Stimulated activated CD4-positive, alpha-beta T cell treated with anti-CD3 and anti-CD28 coated beads, Interleukin-4, amount 100 ng/mL, for 1 hour (primary cell): Measurements from ENCODE around the gene CFAP65.

ENCODE experiments used
- DNase-seq: peaks from one replicate; pipeline ENCODE4 v3.0.0-alpha.2; 2020

Gene CFAP65

DNA sequence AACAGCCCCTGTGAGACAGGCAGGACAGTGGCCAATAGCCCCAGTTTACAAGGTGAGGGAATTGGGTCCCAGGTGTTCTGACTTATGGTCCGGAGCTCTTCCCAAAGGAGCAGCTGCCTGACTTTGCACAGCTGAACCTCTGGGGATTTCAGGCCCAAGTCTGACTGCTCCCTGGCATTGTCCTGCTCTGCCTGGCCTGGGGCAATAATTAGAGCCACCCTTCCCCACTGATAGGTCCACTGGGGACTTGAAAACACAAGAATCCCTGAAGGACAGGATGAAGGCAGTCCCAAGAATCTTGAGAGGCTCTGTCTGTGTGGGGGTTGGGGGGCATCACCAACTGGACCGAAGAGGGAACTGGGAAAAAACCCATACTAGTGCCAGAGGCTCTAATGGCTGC lies 52.7 kb downstream of the CFAP65 start:
- no peak for DNase-seq

GRCh38 chr2:218988164-218988563 lies 53.2 kb downstream of the CFAP65 start:
- no peak for DNase-seq

DNA sequence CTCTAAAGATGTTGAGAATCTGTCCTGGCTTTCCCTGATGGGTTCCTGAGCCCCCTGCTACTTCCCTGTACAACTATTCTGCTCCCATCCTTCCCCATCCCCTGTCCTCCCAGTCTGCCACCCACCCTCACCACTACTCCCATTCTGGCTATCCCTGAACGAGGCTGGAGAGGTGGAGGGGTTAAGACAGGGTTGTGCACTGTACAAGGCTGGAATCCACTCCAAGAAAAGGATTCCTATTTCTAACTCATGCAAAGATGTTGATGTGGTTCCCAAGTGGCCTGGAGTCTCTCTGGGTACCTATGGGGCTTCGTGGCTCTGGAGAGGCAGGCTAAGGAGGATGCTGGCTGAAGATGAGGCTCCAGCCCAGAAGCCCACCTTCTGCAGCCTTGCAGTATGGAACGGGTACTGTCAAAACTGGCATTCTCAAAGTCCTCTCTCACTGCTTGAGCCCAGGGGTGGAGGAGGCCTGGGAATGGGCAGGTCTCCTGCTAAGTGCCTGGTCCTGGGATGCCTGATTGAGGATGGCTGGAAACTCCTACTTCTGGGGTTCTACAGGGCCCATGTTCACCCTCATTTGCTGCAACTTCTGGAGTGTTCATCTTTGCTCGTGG lies 55.1 kb downstream of the CFAP65 start:
- DNase-seq = no peak

DNA sequence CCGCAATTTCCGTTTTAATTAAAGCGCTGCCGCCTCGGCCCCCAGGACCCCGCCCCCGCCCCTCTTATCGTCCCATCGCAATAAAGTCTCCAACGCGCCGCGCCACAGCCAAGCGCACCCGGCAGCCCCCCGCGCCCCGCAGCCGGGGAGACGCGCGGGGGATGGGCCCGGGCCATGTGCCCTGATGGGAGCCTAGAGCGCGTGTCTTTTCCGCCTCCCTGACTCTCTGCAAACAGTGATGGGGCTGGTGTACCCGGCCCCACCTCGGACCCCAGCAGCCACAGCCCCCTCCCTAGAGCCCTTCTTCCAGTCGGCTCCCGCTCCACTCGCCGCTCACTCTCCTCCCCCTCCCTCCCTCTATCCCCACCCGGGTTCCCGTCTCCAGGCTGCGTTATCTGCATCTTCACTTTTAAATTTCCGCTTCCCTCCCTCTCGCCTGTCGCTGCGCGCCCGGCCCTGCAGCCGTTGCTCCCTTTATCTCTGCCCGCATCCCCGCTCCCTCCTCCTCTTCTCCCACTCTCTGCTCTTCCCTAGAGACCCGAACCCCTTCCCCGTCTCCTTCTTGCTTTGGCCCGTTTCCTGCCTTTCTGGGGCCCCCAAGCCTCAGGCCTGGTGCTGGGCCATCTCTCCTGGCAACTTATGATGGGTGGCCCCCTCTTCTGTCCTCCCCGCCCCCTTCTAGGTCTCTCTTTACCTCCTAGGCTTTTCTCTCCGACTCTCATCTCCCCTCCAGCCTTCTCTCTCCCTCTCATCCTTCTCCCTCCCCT lies 55.8 kb downstream of the CFAP65 start:
- no peak for DNase-seq

DNA sequence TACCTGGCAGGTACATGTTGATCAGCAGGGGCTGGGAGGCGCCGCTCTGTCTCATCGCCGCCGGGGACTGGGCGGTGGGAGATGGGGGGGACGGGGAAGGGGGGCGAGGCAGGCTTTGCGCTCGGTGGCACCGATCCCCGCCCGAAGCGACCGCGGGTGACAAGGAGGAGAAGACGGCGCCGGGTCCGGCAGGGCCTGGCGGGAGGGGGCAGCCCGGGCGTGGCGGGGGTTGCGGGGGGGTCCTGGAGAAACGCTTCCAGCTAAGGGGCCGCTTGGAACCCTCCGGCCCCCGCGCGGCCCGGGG lies 56.3 kb downstream of the CFAP65 start, which contains the start of gene FEV:
TSS of gene FEV (minus strand) at position 164 of the 304 bp plus-strand sequence. CDS start at position 55, 109 bp downstream.
- DNase-seq = no peak

DNA sequence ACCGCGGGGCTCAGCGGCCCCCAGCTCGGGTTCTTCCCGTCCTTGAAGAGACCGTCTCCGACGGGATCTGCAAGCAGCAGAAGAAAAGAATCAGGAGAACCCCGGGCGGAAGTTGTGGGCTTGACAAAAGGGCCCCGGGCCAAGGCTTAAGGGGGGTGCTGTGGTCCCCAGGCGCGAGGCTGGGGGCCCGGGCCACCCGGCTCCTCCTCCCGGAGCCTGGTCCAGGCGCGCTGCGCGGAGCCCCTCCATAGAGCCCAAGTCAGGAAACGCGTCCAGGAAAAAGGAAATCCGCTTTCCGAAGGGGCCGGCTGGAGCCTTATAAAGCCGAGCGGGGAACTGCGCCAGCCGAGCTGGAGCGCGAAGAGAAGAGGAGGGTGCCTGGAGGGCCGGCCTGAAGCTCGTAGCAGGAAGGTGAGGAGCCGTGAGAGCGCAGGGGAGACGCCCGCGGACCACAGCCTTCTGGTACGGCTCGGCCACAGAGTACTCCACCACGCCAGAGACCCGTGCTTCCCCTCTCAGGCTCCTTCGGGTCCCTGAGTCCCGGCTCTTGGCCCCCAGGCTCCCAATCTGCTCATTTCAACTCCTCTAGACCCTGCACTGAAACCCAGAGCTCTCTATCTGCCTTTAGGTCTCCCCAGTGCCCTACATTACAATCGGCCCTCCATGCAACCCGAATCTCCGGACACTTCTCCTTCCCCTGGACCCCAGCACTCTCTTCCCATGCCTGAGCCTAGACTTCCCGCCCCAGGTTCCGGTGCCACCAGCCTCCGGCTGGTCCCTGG lies 56.9 kb downstream of the CFAP65 start:
- DNase-seq = no peak

DNA sequence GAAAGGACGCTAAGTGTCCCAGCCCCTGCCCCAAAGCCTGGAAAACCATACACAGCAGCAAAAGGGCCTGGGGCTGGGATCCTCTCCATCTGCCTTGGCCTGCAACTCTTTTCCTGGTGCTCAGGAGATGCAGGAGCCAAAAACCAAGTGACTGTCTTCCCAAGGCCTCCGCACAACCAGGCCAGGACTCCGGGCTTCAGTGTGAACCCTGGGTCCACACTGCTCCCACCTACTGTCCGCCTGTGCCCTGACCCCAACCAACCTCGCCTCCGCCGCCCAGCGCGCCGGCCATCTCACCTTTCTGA lies 57.4 kb downstream of the CFAP65 start:
- DNase-seq = no peak

GRCh38 chr2:218983263-218983933 lies 57.9 kb downstream of the CFAP65 start:
- no peak for DNase-seq

- DNase-seq = no peak
These were observed 58.6 kb downstream of the CFAP65 start for GRCh38 chr2:218982586-218983262.

- DNase-seq = peak; percentile 52
These were observed 59.3 kb downstream of the CFAP65 start for GRCh38 chr2:218981881-218982585.

- no peak for DNase-seq
These were observed 59.9 kb downstream of the CFAP65 start for GRCh38 chr2:218981390-218981880.

- no peak for DNase-seq
These were observed 60.5 kb downstream of the CFAP65 start for GRCh38 chr2:218980735-218981389.

DNA sequence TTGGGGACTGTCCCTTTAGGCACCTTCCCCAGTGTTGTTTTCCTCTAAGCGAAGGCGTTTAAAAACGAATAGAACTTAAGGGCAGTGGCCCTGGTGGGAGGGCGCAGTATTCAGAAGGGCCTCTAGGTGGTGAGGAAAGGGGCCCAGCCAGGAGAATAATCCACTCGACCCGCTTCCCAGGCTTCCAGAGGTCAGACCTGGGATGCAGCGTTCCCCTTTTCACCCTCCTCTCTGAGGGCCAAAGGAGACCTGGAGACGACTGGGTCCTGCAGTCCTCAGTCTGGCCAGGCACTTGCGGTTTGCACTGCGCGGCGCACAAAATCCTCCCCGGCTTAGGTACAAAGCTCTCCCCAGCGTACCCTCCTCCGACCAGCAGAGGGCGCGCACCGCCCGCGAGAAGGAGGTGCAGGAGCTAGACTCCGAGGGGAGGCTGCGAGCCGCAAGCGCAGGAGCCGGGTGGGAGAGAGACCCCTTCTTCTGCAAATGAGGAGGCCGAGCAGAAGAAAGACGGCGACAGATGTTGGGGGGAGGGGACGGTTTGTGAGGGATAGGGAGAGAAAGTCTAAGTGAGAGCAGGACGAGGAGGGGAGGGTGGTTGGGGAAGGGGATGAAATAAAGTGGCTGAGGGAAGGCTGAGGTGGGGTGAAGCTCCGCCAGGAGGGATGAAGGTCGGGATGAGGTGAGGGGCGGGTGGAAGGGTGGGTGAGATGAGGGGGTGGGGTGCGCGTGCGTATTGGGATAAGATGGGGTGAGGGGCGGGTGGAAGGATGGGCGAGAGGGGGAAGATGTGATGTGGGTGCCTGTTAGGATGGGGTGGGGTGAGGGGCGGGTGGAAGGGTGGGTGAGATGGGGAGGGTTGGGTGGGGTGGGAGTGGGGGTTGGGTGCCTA lies 61.2 kb downstream of the CFAP65 start:
- DNase-seq = peak; percentile 89

- no peak for DNase-seq
These were observed 66.1 kb downstream of the CFAP65 start for GRCh38 chr2:218975060-218975777.

GRCh38 chr2:218970894-218971293 lies 70.4 kb downstream of the CFAP65 start:
- DNase-seq = no peak

- no peak for DNase-seq
These were observed 77.1 kb downstream of the CFAP65 start for GRCh38 chr2:218964041-218964771.

DNA sequence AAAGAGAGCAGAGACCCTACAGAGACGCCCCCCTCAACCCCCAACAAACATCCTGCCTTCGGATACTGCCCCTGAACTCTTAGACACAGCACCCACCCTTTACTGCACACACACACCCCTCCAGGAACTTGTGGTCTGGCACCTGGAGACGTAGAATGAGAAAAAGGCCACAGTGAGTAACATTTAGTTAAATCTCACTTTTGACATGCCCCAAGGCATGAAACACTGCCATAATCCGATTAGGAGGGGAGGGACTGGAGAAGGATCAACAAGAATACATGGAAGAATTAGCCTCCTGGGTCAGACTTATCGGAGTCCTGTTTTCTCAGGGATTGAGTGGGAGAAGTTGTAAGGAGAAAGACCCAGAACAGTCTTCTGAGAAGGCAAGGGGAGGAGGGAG lies 77.7 kb downstream of the CFAP65 start:
- no peak for DNase-seq

DNA sequence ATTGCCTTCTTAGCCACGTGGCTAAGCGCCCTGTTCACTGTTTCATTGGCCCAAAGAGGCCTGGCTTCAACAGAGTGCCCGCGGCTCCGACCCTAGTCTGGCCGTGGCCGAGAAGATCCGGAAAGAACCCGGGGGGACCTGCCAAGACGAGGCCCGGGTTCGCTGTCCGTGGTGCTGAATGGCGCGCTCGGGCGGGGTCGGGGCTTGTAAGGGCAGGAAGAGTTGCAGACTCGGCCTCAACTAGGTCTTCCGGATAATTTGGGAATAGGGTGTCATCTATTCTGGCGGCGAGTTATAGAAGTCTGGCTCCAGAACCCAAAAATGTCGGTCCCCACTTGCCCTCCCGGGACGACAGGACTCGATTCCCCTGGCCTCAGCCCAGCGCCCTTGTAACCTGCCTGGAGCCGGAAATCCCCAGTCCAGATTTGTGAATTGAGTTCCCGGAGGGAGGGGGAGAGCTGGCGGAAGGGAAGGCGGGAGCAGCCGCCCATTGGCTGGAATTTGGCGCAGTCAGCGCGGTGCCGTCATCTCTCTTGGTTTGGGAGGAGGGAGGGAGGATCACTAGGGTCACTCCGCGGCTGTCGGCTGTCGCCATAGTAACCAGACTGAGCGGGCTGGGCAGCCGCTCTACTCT lies 78.3 kb downstream of the CFAP65 start:
- DNase-seq = peak; percentile 69
